Measurements from ENCODE around the gene OR52L1. TPM values are rescaled to one million over a fixed set of nuclear protein-coding genes. Genes with fewer than 3 reads are reported as not detected.

The OR52L1 gene
- total and polyA plus RNA-seq, 9 of the 15 experiments (the other 6 are each of a cell fraction or from before 2014, with no cell fraction given), result not detected

DNA sequence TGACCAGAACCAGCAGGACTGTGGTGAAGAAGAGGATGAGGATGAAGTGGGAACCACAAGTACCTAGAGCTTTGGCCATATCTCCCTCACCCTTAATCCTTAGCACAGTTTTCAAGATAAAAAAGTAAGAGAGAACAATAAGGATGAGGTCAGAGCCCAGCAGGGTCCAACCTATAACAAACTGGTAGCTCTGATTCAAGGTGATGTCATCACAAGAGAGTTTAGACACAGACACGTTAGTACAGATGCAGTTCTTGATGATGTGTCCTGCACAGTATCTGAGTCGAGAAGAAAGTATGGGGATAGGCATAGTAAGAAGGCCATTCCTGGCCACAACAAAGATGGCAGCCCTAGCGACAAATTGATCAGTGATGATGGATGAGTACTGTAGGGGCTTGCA, 19.1 kb downstream of the OR52L1 start:
- intact Hi-C loops (cut with micrococcal nuclease) (no loop called here), in situ Hi-C loops (cut with MboI) (no loop called here)
- Histone ChIP-seq H3K36me3 (ENCODE audit: control insufficient read depth, insufficient read depth, low read length) (no peaks in the 10 kb centered on the region), H3K27me3 (ENCODE audit: control insufficient read depth in 2 of 2, insufficient read depth in 2 of 2, low read length in 2 of 2) (peaks cover 0 to 7% of the 10 kb centered on the region in 2 experiments; a peak in 2 of 5 replicates), H3K27ac (ENCODE audit: extremely low read depth, low read depth, low read length) (no peak overlapping the region), H3K4me1 (replicated peaks in 1 of 2; ENCODE audit: control insufficient read depth in 2 of 2, insufficient read depth in 2 of 2, low read length in 2 of 2) (no peaks in the 10 kb centered on the region), H3K9me3 (replicated peaks; ENCODE audit: control insufficient read depth, insufficient read depth, low read depth, low read length) (0 out of 2 replicates have a peak, but pooled peaks cover 1% of the 10 kb centered on the region), H3K4me3 (no peak overlapping the region), H3K79me2 (ENCODE audit: control insufficient read depth, insufficient read depth, low read length) (no peaks in the 10 kb centered on the region), H3K4me2 (ENCODE audit: insufficient read depth, low read length) (no peak overlapping the region), H3K9me1 (ENCODE audit: control insufficient read depth, insufficient read depth, low read length) (no peaks in the 10 kb centered on the region), H3K9ac (ENCODE audit: insufficient read depth in 1 of 2, low read depth in 2 of 2, low read length in 2 of 2) (no peak overlapping the region), H2AFZ (ENCODE audit: low read depth, low read length) (no peak overlapping the region), H4K20me1 (replicated peaks; ENCODE audit: control insufficient read depth, insufficient read depth, low read length) (no peaks in the 10 kb centered on the region)
- DNase-seq (ENCODE audit: extremely low read depth in 1 of 4, low spot score in 3 of 4) (no peak), ATAC-seq (no peak), FAIRE-seq (no peak)
- CTCF ChIA-PET (ENCODE audit: low intra/inter-chr PET ratio), result no interaction called here
- POLR2A ChIA-PET, result interaction anchor here (0.6 kb wide), 1 partner anchor 171 kb away, joined by 3 read pairs; no protein-coding TSS in a partner anchor
- BruUV-seq (replicated peaks), result no TSS peak
- WGBS (ENCODE audit: insufficient coverage, low coverage, missing lambda C conversion rate), result 0% methylated on average over 3 of the region's 3 CpGs
- no peak for TF ChIP-seq KDM5B (IDR thresholded peaks at IDR 0.05; ENCODE audit: insufficient replicate concordance, low read depth, low read length)
- TF ChIP-seq ATF3 (IDR thresholded peaks at IDR 0.05), result peak; percentile 12; the same call in 1 of the 2 replicates
- no peak for TF ChIP-seq ATF3 (CRISPR knock-in tag; conservative IDR thresholded peaks at IDR 0.05)

DNA sequence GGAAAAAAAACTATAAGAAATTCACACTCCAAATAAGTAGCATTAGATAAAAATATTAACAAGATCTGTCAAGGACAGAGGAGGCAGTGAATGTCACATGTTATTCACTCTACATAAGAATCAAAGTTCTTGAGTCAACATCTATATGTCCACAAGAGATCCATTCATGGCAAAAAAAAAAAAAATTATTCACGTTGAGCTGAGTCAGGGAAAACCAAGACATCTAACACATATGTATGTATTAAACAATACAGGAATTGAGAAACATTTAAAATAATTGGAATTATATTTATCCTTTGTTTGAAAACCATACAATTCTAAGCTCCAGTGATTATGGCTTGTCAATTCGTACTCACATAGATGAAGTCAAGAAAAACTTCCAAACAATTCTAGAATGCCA, 19.8 kb downstream of the OR52L1 start:
- Histone ChIP-seq H3K27ac (ENCODE audit: extremely low read depth, low read depth, low read length) (no peak overlapping the region), H3K79me2 (ENCODE audit: control insufficient read depth, insufficient read depth, low read length) (no peaks in the 10 kb centered on the region), H3K36me3 (ENCODE audit: control insufficient read depth, insufficient read depth, low read length) (no peaks in the 10 kb centered on the region), H3K9me3 (replicated peaks; ENCODE audit: control insufficient read depth, insufficient read depth, low read depth, low read length) (0 out of 2 replicates have a peak, but pooled peaks cover 1% of the 10 kb centered on the region), H3K4me3 (no peak overlapping the region), H4K20me1 (replicated peaks; ENCODE audit: control insufficient read depth, insufficient read depth, low read length) (no peaks in the 10 kb centered on the region), H3K4me1 (replicated peaks in 1 of 2; ENCODE audit: control insufficient read depth in 2 of 2, insufficient read depth in 2 of 2, low read length in 2 of 2) (no peaks in the 10 kb centered on the region), H3K9me1 (ENCODE audit: control insufficient read depth, insufficient read depth, low read length) (no peaks in the 10 kb centered on the region), H3K27me3 (ENCODE audit: control insufficient read depth in 2 of 2, insufficient read depth in 2 of 2, low read length in 2 of 2) (no peaks in the 10 kb centered on the region; a peak in 1 of 5 replicates), H3K9ac (ENCODE audit: insufficient read depth in 1 of 2, low read depth in 2 of 2, low read length in 2 of 2) (no peak overlapping the region), H2AFZ (ENCODE audit: low read depth, low read length) (no peak overlapping the region), H3K4me2 (ENCODE audit: insufficient read depth, low read length) (no peak overlapping the region)
- no peak for FAIRE-seq
- in situ Hi-C loops (cut with MboI), result no loop called here
- no peak for ATAC-seq
- intact Hi-C loops (cut with micrococcal nuclease), result no loop called here
- CTCF ChIA-PET (ENCODE audit: low intra/inter-chr PET ratio), result no interaction called here
- 0% methylated on average over 2 of the region's 2 CpGs for WGBS (ENCODE audit: insufficient coverage, low coverage, missing lambda C conversion rate)
- POLR2A ChIA-PET, result no interaction called here
- no TSS peak for BruUV-seq (replicated peaks)
- no peak for DNase-seq (ENCODE audit: extremely low read depth in 1 of 4, low spot score in 3 of 4)
- TF ChIP-seq MXI1 (IDR thresholded peaks at IDR 0.05; ENCODE audit: low read depth, low read length) (no peak), NFYB (IDR thresholded peaks at IDR 0.05; ENCODE audit: extremely low read depth, insufficient read length) (no peak)
- TF ChIP-seq, protein P1, sequence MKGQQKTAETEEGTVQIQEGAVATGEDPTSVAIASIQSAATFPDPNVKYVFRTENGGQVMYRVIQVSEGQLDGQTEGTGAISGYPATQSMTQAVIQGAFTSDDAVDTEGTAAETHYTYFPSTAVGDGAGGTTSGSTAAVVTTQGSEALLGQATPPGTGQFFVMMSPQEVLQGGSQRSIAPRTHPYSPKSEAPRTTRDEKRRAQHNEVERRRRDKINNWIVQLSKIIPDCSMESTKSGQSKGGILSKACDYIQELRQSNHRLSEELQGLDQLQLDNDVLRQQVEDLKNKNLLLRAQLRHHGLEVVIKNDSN (CRISPR knock-in tag; IDR thresholded peaks at IDR 0.05), result no peak

Data from K562 (cell line).